A549 (cell line): Measurements from ENCODE around the gene SPRR2E. TPM values are rescaled to one million over a fixed set of nuclear protein-coding genes. Genes with fewer than 3 reads are reported as not detected.

Experiments
- ATAC-seq, 2 experiments: fragments of 200-7000 bp in 1 of 2; fragments of >200 bp in 1 of 2; cut with Nextera tagmentation in 1 of 2; cut with Tn5 transposase in 1 of 2; 3 replicates each; pipeline versions ENCODE4 v1.8.0 to v1.9.1; 2018 to 2020; ENCODE audit warnings: mild to moderate bottlenecking in 1 of 2, moderate library complexity in 1 of 2
- CTCF ChIA-PET: fragments of 300-600 bp; sonication (Branson Sonifier 250); formaldehyde crosslinking; extraction: SDS; loops from one replicate; lab custom pipeline; 2021; ENCODE audit warnings: antibody characterized with exemption, inconsistent platforms; lab: Yijun Ruan, JAX
- POLR2A ChIA-PET: fragments of 350-600 bp; formaldehyde crosslinking; extraction: SDS; loops from one replicate; lab custom pipeline; 2021; ENCODE audit warnings: antibody characterized with exemption, inconsistent platforms; lab: Yijun Ruan, JAX
- DNase-seq, 2 experiments: peaks; one replicate each; pipeline versions ENCODE4 v3.0.0 to v3.0.0-alpha.2; 2011 to 2016; ENCODE audit warnings: low read depth in 1 of 2, low spot score in 1 of 2
- FAIRE-seq: peaks from 2 replicates; lab custom pipeline; 2011; peaks lifted over from hg19 to GRCh38; lab: Jason Lieb, UNC
- H3K27ac ChIP-seq, 2 experiments: fragments of >200 bp; sonication (Bioruptor Twin); formaldehyde crosslinking; 3 replicates each; pipeline ENCODE4 v1.5.1; 2016 to 2017
- H3K4me1 ChIP-seq: fragments of >200 bp; sonication (Bioruptor Twin); formaldehyde crosslinking; 3 replicates; pipeline ENCODE4 v1.6.1; 2016
- H3K4me2 ChIP-seq: fragments of >200 bp; sonication (Bioruptor Twin); formaldehyde crosslinking; 3 replicates; pipeline ENCODE4 v1.6.1; 2016
- H3K4me3 ChIP-seq: fragments of >200 bp; sonication (Bioruptor Twin); formaldehyde crosslinking; 3 replicates; pipeline ENCODE4 v1.5.1; 2016
- H3K9me3 ChIP-seq: fragments of >200 bp; sonication (Bioruptor Twin); formaldehyde crosslinking; 3 replicates; pipeline ENCODE4 v1.6.1; 2016
- CEBPB ChIP-seq, 2 experiments: fragments of >200 bp in 1 of 2; sonication (Bioruptor Twin) in 1 of 2; formaldehyde crosslinking in 1 of 2; IDR thresholded peaks; 2 replicates each; pipeline ENCODE4 v1.6.1; 2012 to 2016
- CHD2 ChIP-seq: fragments of 150-350 bp; IDR thresholded peaks from 2 replicates; pipeline ENCODE4 v1.6.1; 2014; ENCODE audit warnings: low read length; ENCODE audit not compliant: partially characterized antibody
- CHD4 ChIP-seq: fragments of 200-600 bp; sonication (generic); IDR thresholded peaks from 2 replicates; pipeline ENCODE4 v1.6.1; 2016; ENCODE audit warnings: antibody characterized with exemption, mild to moderate bottlenecking, borderline replicate concordance
- EHF ChIP-seq: fragments of 250-450 bp; sonication (Bioruptor Pico); IDR thresholded peaks from 2 replicates; pipeline ENCODE4 v1.5.0; 2020; ENCODE audit warnings: mild to moderate bottlenecking
- ELK1 ChIP-seq: fragments of 150-350 bp; IDR thresholded peaks from 2 replicates; pipeline ENCODE4 v1.6.1; 2014; ENCODE audit warnings: low read depth, mild to moderate bottlenecking, low read length
- EP300 ChIP-seq, 2 experiments: fragments of >200 bp; sonication (Bioruptor Twin); formaldehyde crosslinking; IDR thresholded peaks; 2 replicates in 1 of 2; 3 replicates in 1 of 2; pipeline ENCODE4 v1.6.1; 2016 to 2017
- FOSL2 ChIP-seq, 2 experiments: fragments of 450-650 bp in 1 of 2; fragments of >200 bp in 1 of 2; sonication (Bioruptor Twin) in 1 of 2; formaldehyde crosslinking; IDR thresholded peaks; 2 replicates each; pipeline versions ENCODE4 v1.5.0 to v1.6.1; 2016 to 2020; ENCODE audit warnings: mild to moderate bottlenecking in 1 of 2, moderate library complexity in 1 of 2
- FOXS1 ChIP-seq: fragments of 250-450 bp; sonication (Bioruptor Pico); IDR thresholded peaks from 2 replicates; pipeline ENCODE4 v1.5.0; 2020; ENCODE audit warnings: mild to moderate bottlenecking, moderate library complexity
- HDAC2 ChIP-seq: fragments of 200-600 bp; sonication (generic); IDR thresholded peaks from 2 replicates; pipeline ENCODE4 v1.6.1; 2016
- HES2 ChIP-seq: fragments of >200 bp; sonication (Bioruptor Twin); formaldehyde crosslinking; IDR thresholded peaks from 2 replicates; pipeline ENCODE4 v1.6.1; 2016
- HOXA7 ChIP-seq: fragments of 250-450 bp; sonication (Bioruptor Pico); IDR thresholded peaks from 2 replicates; pipeline ENCODE4 v1.5.0; 2020; ENCODE audit warnings: mild to moderate bottlenecking, moderate library complexity
- HOXB5 ChIP-seq: fragments of 250-450 bp; sonication (Bioruptor Pico); IDR thresholded peaks from 2 replicates; pipeline ENCODE4 v1.5.0; 2020; ENCODE audit warnings: mild to moderate bottlenecking, moderate library complexity
- JUN ChIP-seq, 2 experiments: fragments of >200 bp; sonication (Bioruptor Twin); formaldehyde crosslinking; IDR thresholded peaks; 2 replicates in 1 of 2; 3 replicates in 1 of 2; pipeline ENCODE4 v1.6.1; 2016 to 2017
- KDM1A ChIP-seq: fragments of 200-600 bp; sonication (generic); IDR thresholded peaks from 2 replicates; pipeline ENCODE4 v1.6.1; 2016; ENCODE audit warnings: low read depth, mild to moderate bottlenecking
- KDM5A ChIP-seq: fragments of 200-600 bp; sonication (generic); IDR thresholded peaks from 2 replicates; pipeline ENCODE4 v1.6.1; 2016; ENCODE audit warnings: antibody characterized with exemption, mild to moderate bottlenecking
- MAZ ChIP-seq: fragments of 150-350 bp; IDR thresholded peaks from 2 replicates; pipeline ENCODE4 v1.6.1; 2014; ENCODE audit warnings: antibody characterized with exemption, low read depth, low read length, borderline replicate concordance
- MYC ChIP-seq: IDR thresholded peaks from 2 replicates; pipeline ENCODE4 v1.6.1; 2012; ENCODE audit warnings: mild to moderate bottlenecking, inconsistent platforms, low read length, improper control_type of control experiment, borderline replicate concordance
- PBX3 ChIP-seq: IDR thresholded peaks from 2 replicates; pipeline ENCODE4 v1.6.1; 2012
- PHF8 ChIP-seq: fragments of 200-600 bp; sonication (generic); IDR thresholded peaks from 2 replicates; pipeline ENCODE4 v1.6.1; 2016; ENCODE audit warnings: low read depth, mild to moderate bottlenecking, antibody characterized with exemption, moderate library complexity, borderline replicate concordance
- POLR2AphosphoS2 ChIP-seq: conservative IDR thresholded peaks from 2 replicates; pipeline ENCODE4 v1.6.1; 2012; ENCODE audit warnings: low read length, improper control_type of control experiment, inconsistent platforms
- REST ChIP-seq: fragments of 200-600 bp; sonication (generic); IDR thresholded peaks from 2 replicates; pipeline ENCODE4 v1.6.1; 2016; ENCODE audit warnings: antibody characterized with exemption, mild to moderate bottlenecking, moderate library complexity
- RNF2 ChIP-seq: fragments of 200-600 bp; sonication (generic); IDR thresholded peaks from 2 replicates; pipeline ENCODE4 v1.6.1; 2016; ENCODE audit warnings: low read depth, mild to moderate bottlenecking, antibody characterized with exemption, moderate library complexity, borderline replicate concordance
- SREBF2 ChIP-seq: fragments of 450-650 bp; IDR thresholded peaks from 2 replicates; pipeline ENCODE4 v1.6.1; 2014; ENCODE audit warnings: mild to moderate bottlenecking, moderate library complexity
- TFCP2L1 ChIP-seq: fragments of 250-450 bp; sonication (Bioruptor Pico); IDR thresholded peaks from 2 replicates; pipeline ENCODE4 v1.5.0; 2021; ENCODE audit warnings: mild to moderate bottlenecking
- USF2 ChIP-seq: fragments of 450-650 bp; IDR thresholded peaks from 2 replicates; pipeline ENCODE4 v1.6.1; 2014; ENCODE audit warnings: antibody characterized with exemption
- ZSCAN20 ChIP-seq: fragments of 250-450 bp; sonication (Bioruptor Pico); IDR thresholded peaks from 2 replicates; pipeline ENCODE4 v1.8.0; 2022; ENCODE audit warnings: mild to moderate bottlenecking, moderate library complexity
- WGBS: methylation state at CpG from one replicate; pipeline ENCODE4 v1.1.6; 2017; ENCODE audit errors: missing lambda C conversion rate; 5-methylcytosine and 5-hydroxymethylcytosine counted together
- polyA minus RNA-seq: library from RNA; depleted of rRNA, polyadenylated mRNA; stranded (reverse); fragments of >200 nt; gene quantifications from 2 replicates; pipeline ENCODE4 v1.2.3, GENCODE V29; 2011; rRNA and poly(A)+ RNA removed
- polyA plus RNA-seq, 4 experiments: library from polyadenylated mRNA; depleted of rRNA in 3 of 4; stranded (reverse); fragments of >200 nt; fragmentation: RNase III in 1 of 4; extraction: RNeasy Plus Mini Kit Qiagen cat#74134 plus additional on column Dnase treatment in 1 of 4; gene quantifications; 2 replicates in 3 of 4; 3 replicates in 1 of 4; pipeline ENCODE4 v1.2.3, GENCODE V29; 2011 to 2017

SPRR2E gene
- polyA plus RNA-seq (2011; rRNA removed) (not detected in 2 replicates), polyA plus RNA-seq (2017; fragmentation: RNase III; extraction: RNeasy Plus Mini Kit Qiagen cat#74134 plus additional on column Dnase treatment) (not detected in 3 replicates), polyA minus RNA-seq (not detected in 2 replicates)
- not detected in 2 replicates for polyA plus RNA-seq (2012; cell fraction: cytosol; rRNA removed)
- polyA plus RNA-seq (2012; cell fraction: nucleus; rRNA removed): not detected in 2 replicates

- no peak for FAIRE-seq
- TF ChIP-seq EHF (CRISPR knock-in tag): no peak
- no peak for TF ChIP-seq HDAC2
- no peak for TF ChIP-seq HOXA7 (CRISPR knock-in tag)
- no peak for TF ChIP-seq CHD4
- no peak for TF ChIP-seq KDM1A
- TF ChIP-seq HOXB5: no peak
- no peak for TF ChIP-seq ZSCAN20 (CRISPR knock-in tag)
- no peak for TF ChIP-seq RNF2
- TF ChIP-seq JUN (IDR thresholded peaks at IDR 0.05): no peak
- TF ChIP-seq KDM5A: no peak
- no peak for DNase-seq
- Histone ChIP-seq H3K9me3 (no peaks in the 10 kb centered on the region), H3K4me2 (no peak within 1 kb of the TSS), H3K4me1 (no peaks in the 10 kb centered on the region), H3K27ac (no peak within 1 kb of the TSS), H3K4me3 (no peak within 1 kb of the TSS)
- ATAC-seq: no peak
- ChIA-PET CTCF (interaction anchor here (1.3 kb wide), 1 partner anchor 11 kb away, joined by 3 read pairs; no protein-coding TSS in a partner anchor), POLR2A (no interaction called here)
Measured at GRCh38 chr1:153094426-153094825, at the start of gene SPRR2E. Gene SPRR2E, minus strand, starts transcription at chr1:153094526. Its CDS starts 775 bp downstream, at chr1:153093751.

- Histone ChIP-seq H3K4me2 (no peak overlapping the region), H3K27ac (no peak overlapping the region)
- no peak for FAIRE-seq
- TF ChIP-seq PBX3 (no peak), TFCP2L1 (CRISPR knock-in tag) (no peak), POLR2AphosphoS2 (no peak), FOSL2 (IDR thresholded peaks at IDR 0.05) (no peak), FOSL2 (CRISPR knock-in tag; IDR thresholded peaks at IDR 0.05) (no peak), ELK1 (no peak), CHD2 (no peak), FOXS1 (CRISPR knock-in tag) (no peak), PHF8 (no peak), HDAC2 (no peak), HES2 (no peak), USF2 (no peak), MYC (no peak), KDM1A (no peak), MAZ (no peak), SREBF2 (no peak), RNF2 (no peak), REST (no peak), CEBPB (IDR thresholded peaks at IDR 0.05) (no peak), EP300 (IDR thresholded peaks at IDR 0.05) (no peak)
- TF ChIP-seq, all 56 proteins: peak for 0
- no peak overlapping the region for H3K4me3 ChIP-seq
- DNase-seq (no peak), ATAC-seq (no peak)
- CTCF ChIA-PET: interaction anchor here (1.0 kb wide), 1 partner anchor 196 kb away, joined by 3 read pairs; no protein-coding TSS in a partner anchor
- H3K4me1 ChIP-seq: no peaks in the 10 kb centered on the region
- POLR2A ChIA-PET: no interaction called here
- no peaks in the 10 kb centered on the region for H3K9me3 ChIP-seq
- 13% methylated on average over 3 of the region's 3 CpGs for WGBS
Measured at GRCh38 chr1:153141377-153141776, 47.1 kb upstream of the SPRR2E start.
